Natural killer cell (primary cell): ENCODE results near the gene DIP2C. TPM values are rescaled to one million over a fixed set of nuclear protein-coding genes. Genes with fewer than 3 reads are reported as not detected.

Experiments
- ATAC-seq, 3 donors: fragments of 150-1000 bp in 2 of 3; fragments of 200-7000 bp in 1 of 3; cut with Tn5 transposase; 1 replicate in 1 of 3; 2 replicates in 2 of 3; pipeline ENCODE4 v1.10.0; 2021; ENCODE audit warnings: mild to moderate bottlenecking in 2 of 3, moderate library complexity in 2 of 3
- DNase-seq, 2 donors: peaks; one replicate each; pipeline versions ENCODE4 v3.0.0 to v3.0.0-alpha.2; 2013 to 2021; ENCODE audit warnings: mixed read lengths in 1 of 2
- H3K27ac ChIP-seq: one replicate; pipeline ENCODE4 v1.5.1; 2013; ENCODE audit warnings: mild to moderate bottlenecking, low read length
- H3K27me3 ChIP-seq: one replicate; pipeline ENCODE4 v1.6.1; 2013; ENCODE audit warnings: low read length; ENCODE audit not compliant: control insufficient read depth, insufficient read depth
- H3K36me3 ChIP-seq: one replicate; pipeline ENCODE4 v1.6.1; 2013; ENCODE audit warnings: low read length; ENCODE audit not compliant: control insufficient read depth, insufficient read depth
- H3K4me1 ChIP-seq: one replicate; pipeline ENCODE4 v1.6.1; 2013; ENCODE audit warnings: low read length; ENCODE audit not compliant: control insufficient read depth, insufficient read depth
- H3K4me3 ChIP-seq: one replicate; pipeline ENCODE4 v1.5.1; 2013; ENCODE audit warnings: low read length
- H3K9me3 ChIP-seq: one replicate; pipeline ENCODE4 v1.6.1; 2013; ENCODE audit warnings: low read length; ENCODE audit not compliant: control insufficient read depth, insufficient read depth
- H3K27ac Mint-ChIP-seq, 2 donors: one replicate each; pipeline ENCODE4 v1.8.0; 2022; ENCODE audit warnings: mild to moderate bottlenecking in 2 of 2, mixed read lengths in 2 of 2, moderate library complexity in 1 of 2
- H3K27me3 Mint-ChIP-seq, 2 donors: one replicate each; pipeline ENCODE4 v1.8.0; 2022; ENCODE audit warnings: low read depth in 2 of 2, mixed read lengths in 2 of 2
- H3K36me3 Mint-ChIP-seq: one replicate; pipeline ENCODE4 v1.8.0; 2022; ENCODE audit warnings: mixed read lengths
- H3K4me1 Mint-ChIP-seq, 2 donors: one replicate each; pipeline ENCODE4 v1.8.0; 2022; ENCODE audit warnings: mixed read lengths in 2 of 2
- H3K4me3 Mint-ChIP-seq: one replicate; pipeline ENCODE4 v1.8.0; 2022; ENCODE audit warnings: mild to moderate bottlenecking, moderate library complexity, mixed read lengths
- H3K9me3 Mint-ChIP-seq, 2 donors: one replicate each; pipeline ENCODE4 v1.8.0; 2022; ENCODE audit warnings: mixed read lengths in 2 of 2
- CTCF ChIP-seq: fragments of 200-600 bp; IDR thresholded peaks from one replicate; pipeline ENCODE4 v1.8.0; 2022; ENCODE audit warnings: antibody characterized with exemption
- WGBS: methylation state at CpG from one replicate; pipeline ENCODE4 v1.1.7; 2013; ENCODE audit warnings: missing lambda C conversion rate; ENCODE audit not compliant: insufficient coverage; 5-methylcytosine and 5-hydroxymethylcytosine counted together
- intact Hi-C: fragments of 100-400 bp; cut with micrococcal nuclease; formaldehyde crosslinking; loops from one replicate; pipeline ENCODE4 v1.14.2; 2022
- total RNA-seq, 4 donors: library from RNA; stranded (reverse); fragments of 120-200 nt in 1 of 4; gene quantifications; one replicate each; pipeline versions ENCODE4 v1.2.3 to v1.2.4, GENCODE V29; 2013 to 2022

DIP2C gene
- total RNA-seq, 3 donors from 2014 or later (not counting 1 experiment from before 2014, with no cell fraction given), result 1.5 to 5.8 (median 3.8) TPM

DNA sequence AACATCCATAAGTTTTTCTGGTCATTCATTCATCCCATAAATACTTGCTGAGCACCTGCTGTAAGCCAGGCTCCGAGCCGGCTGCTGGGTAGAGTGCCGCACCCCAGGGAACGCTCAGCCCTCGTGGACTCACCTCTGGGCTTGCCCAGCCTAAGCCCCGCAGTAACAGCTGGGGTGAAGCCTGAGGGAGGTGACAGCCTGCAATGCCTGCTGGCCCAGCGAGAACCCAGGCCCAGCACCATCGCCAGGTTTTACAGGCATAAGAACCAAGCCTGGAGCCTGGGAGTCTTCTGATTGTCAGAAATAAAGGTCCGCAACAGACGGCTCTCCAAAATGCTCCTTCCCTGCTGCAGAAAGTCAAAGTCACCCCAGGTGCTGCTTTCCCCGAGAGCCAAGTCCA, 348.8 kb downstream of the DIP2C start:
- Histone ChIP-seq H3K27ac (no peak overlapping the region), H3K9me3 (no peaks in the 10 kb centered on the region), H3K27me3 (no peaks in the 10 kb centered on the region), H3K36me3 (no peaks in the 10 kb centered on the region), H3K4me3 (no peak overlapping the region), H3K4me1 (no peaks in the 10 kb centered on the region)
- 98% methylated on average over 11 of the region's 11 CpGs for WGBS
- Mint-ChIP-seq H3K36me3 (no peaks in the 10 kb centered on the region), H3K9me3 (no peaks in the 10 kb centered on the region), H3K4me1 (peaks cover 0 to 10% of the 10 kb centered on the region in 2 donors), H3K27ac (no peak overlapping the region), H3K27me3 (no peaks in the 10 kb centered on the region), H3K4me3 (no peak overlapping the region)
- ATAC-seq (no peak), DNase-seq (no peak)
- no peak for TF ChIP-seq CTCF
- intact Hi-C loops, result no loop called here

DNA sequence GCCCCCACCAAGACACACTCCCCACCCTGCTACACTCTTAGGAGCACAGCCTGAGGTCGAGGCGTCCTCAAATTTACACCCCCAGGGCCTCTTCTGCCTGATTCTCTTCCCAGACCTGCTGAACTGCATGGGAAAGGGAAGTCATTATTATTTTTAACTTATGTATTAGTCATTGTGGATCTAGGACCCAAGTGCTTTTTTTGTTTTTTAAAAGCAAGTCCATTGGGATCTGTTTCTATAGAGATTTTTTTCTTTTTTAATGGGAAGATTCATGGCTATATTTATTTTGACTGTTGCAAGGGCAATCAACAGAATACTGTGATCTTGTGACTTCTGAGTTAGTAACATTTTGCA, 350.5 kb downstream of the DIP2C start:
- H3K27me3 ChIP-seq, result no peaks in the 10 kb centered on the region
- Mint-ChIP-seq H3K36me3 (no peaks in the 10 kb centered on the region), H3K4me1 (peaks cover 6 to 15% of the 10 kb centered on the region in 2 donors), H3K27ac (no peak overlapping the region), H3K4me3 (no peak overlapping the region), H3K27me3 (no peaks in the 10 kb centered on the region), H3K9me3 (no peaks in the 10 kb centered on the region)
- ATAC-seq (no peak), DNase-seq (no peak)
- H3K36me3 ChIP-seq, result no peaks in the 10 kb centered on the region
- peaks cover 2% of the 10 kb centered on the region for H3K4me1 ChIP-seq
- TF ChIP-seq CTCF, result no peak
- H3K4me3 ChIP-seq, result no peak overlapping the region
- no CpG with 5 or more reads among the region's 2 CpGs for WGBS
- intact Hi-C loops, result no loop called here
- H3K9me3 ChIP-seq, result no peaks in the 10 kb centered on the region
- no peak overlapping the region for H3K27ac ChIP-seq

- Histone ChIP-seq H3K27ac (no peak overlapping the region), H3K36me3 (no peaks in the 10 kb centered on the region), H3K4me3 (no peak overlapping the region), H3K4me1 (peaks cover 6% of the 10 kb centered on the region), H3K9me3 (no peaks in the 10 kb centered on the region), H3K27me3 (no peaks in the 10 kb centered on the region)
- Mint-ChIP-seq H3K27me3 (no peaks in the 10 kb centered on the region), H3K4me3 (no peak overlapping the region), H3K9me3 (no peaks in the 10 kb centered on the region), H3K36me3 (no peaks in the 10 kb centered on the region), H3K27ac (no peak overlapping the region), H3K4me1 (peaks cover 12 to 21% of the 10 kb centered on the region in 2 donors)
- WGBS, result 87% methylated on average over 33 of the region's 33 CpGs
- intact Hi-C loops, result no loop called here
- no peak for TF ChIP-seq CTCF
- ATAC-seq (no peak), DNase-seq (no peak)
Measured at GRCh38 chr10:338171-339037, 351.1 kb downstream of the DIP2C start.

- Histone ChIP-seq H3K9me3 (no peaks in the 10 kb centered on the region), H3K27me3 (no peaks in the 10 kb centered on the region), H3K27ac (no peak overlapping the region), H3K36me3 (no peaks in the 10 kb centered on the region), H3K4me3 (no peak overlapping the region), H3K4me1 (peaks cover 15% of the 10 kb centered on the region)
- Mint-ChIP-seq H3K36me3 (no peaks in the 10 kb centered on the region), H3K27ac (peak overlapping the region in 1 of 2 donors; percentile 65), H3K4me3 (no peak overlapping the region), H3K9me3 (no peaks in the 10 kb centered on the region), H3K27me3 (no peaks in the 10 kb centered on the region), H3K4me1 (peaks cover 33 to 43% of the 10 kb centered on the region in 2 donors)
- TF ChIP-seq CTCF, result no peak
- intact Hi-C loops, result no loop called here
- WGBS, result 95% methylated on average over 4 of the region's 6 CpGs
- no peak for ATAC-seq
- no peak for DNase-seq
Measured at GRCh38 chr10:336247-336646, 353.2 kb downstream of the DIP2C start.
